GM13977 (cell line): ENCODE results near the gene KLK6.
A peak's percentile ranks its signal among the peaks of the same experiment; 100 is the strongest.

Source experiments
- DNase-seq: peaks from one replicate; pipeline ENCODE4 v3.0.0; 2012; ENCODE audit warnings: low spot score
- CTCF ChIP-seq: IDR thresholded peaks from 2 replicates; pipeline ENCODE4 v1.5.1; 2012; ENCODE audit warnings: mild to moderate bottlenecking, control low read depth; ENCODE audit not compliant: insufficient read depth; ENCODE audit errors: extremely low read depth, missing control alignments
- in situ Hi-C: fragments of 300-500 bp; cut with MboI; formaldehyde crosslinking; loops from one replicate; pipeline ENCODE4 v1.12.0; 2022; ENCODE audit warnings: low sequenced_read_pairs, low pct_unique_long_range_greater_than_20kb, mixed read lengths, inconsistent platforms; ENCODE audit not compliant: unreplicated experiment

Gene KLK6

GRCh38 chr19:50925734-50926133 is 43.7 kb downstream of the KLK6 start:
- DNase-seq = no peak
- no peak for TF ChIP-seq CTCF
- in situ Hi-C loops = no loop called here

GRCh38 chr19:50924586-50924985 is 44.8 kb downstream of the KLK6 start:
- in situ Hi-C loops = no loop called here
- TF ChIP-seq CTCF = no peak
- no peak for DNase-seq

GRCh38 chr19:50922317-50922853 is 47.0 kb downstream of the KLK6 start:
- DNase-seq = peak; percentile 88
- peak; percentile 91 for TF ChIP-seq CTCF
- in situ Hi-C loops = no loop called here

GRCh38 chr19:50921426-50922316 is 47.7 kb downstream of the KLK6 start:
- in situ Hi-C loops = no loop called here
- no peak for TF ChIP-seq CTCF
- no peak for DNase-seq

- in situ Hi-C loops = loop anchor here (10.0 kb wide), 1 partner anchor 121 kb away; the partner anchor contains the start of gene ACP4
- no peak for DNase-seq
- no peak for TF ChIP-seq CTCF
These were observed 53.3 kb downstream of the KLK6 start for GRCh38 chr19:50916069-50916468.

- in situ Hi-C loops = loop anchor here (10.0 kb wide), 1 partner anchor 118 kb away; the partner anchor contains the start of gene ACP4
- TF ChIP-seq CTCF = no peak
- no peak for DNase-seq
These were observed 56.4 kb downstream of the KLK6 start for GRCh38 chr19:50912727-50913716.
